SK-N-SH treated with all-trans-retinoic acid at 6 μM for 48 hours (cell line): Measurements from ENCODE around the gene SLC17A9.

Experiments used
- CREB5 ChIP-seq: fragments of 250-450 bp; sonication (Bioruptor Pico); IDR thresholded peaks from 2 replicates; pipeline ENCODE4 v1.5.1; 2020; ENCODE audit warnings: low read depth, mild to moderate bottlenecking, moderate library complexity
- ISL1 ChIP-seq: fragments of 250-450 bp; sonication (Bioruptor Pico); IDR thresholded peaks from 2 replicates; pipeline ENCODE4 v2.1.2; 2022; ENCODE audit warnings: mild to moderate bottlenecking, moderate library complexity
- POU6F1 ChIP-seq: fragments of 250-450 bp; sonication (Bioruptor Pico); IDR thresholded peaks from 2 replicates; pipeline ENCODE4 v1.8.0; 2021; ENCODE audit warnings: low read depth, mild to moderate bottlenecking, moderate library complexity, borderline replicate concordance
- RARB ChIP-seq: fragments of 250-450 bp; sonication (Bioruptor Pico); IDR thresholded peaks from 2 replicates; pipeline ENCODE4 v1.8.0; 2021; ENCODE audit warnings: mild to moderate bottlenecking, moderate library complexity
- TOX ChIP-seq: fragments of 250-450 bp; sonication (Bioruptor Pico); IDR thresholded peaks from 2 replicates; pipeline ENCODE4 v1.8.0; 2021; ENCODE audit warnings: mild to moderate bottlenecking, moderate library complexity, borderline replicate concordance
- ZC3H10 ChIP-seq: fragments of 250-450 bp; sonication (Bioruptor Pico); IDR thresholded peaks from 2 replicates; pipeline ENCODE4 v1.5.1; 2021; ENCODE audit warnings: mild to moderate bottlenecking, moderate library complexity
- ZFP30 ChIP-seq: fragments of 450-650 bp; formaldehyde crosslinking; IDR thresholded peaks from 2 replicates; pipeline ENCODE4 v1.5.0; 2022; ENCODE audit warnings: mild to moderate bottlenecking, moderate library complexity
- TF ChIP-seq, protein P1 (sequence below): fragments of 250-450 bp; sonication (Bioruptor Pico); IDR thresholded peaks from 2 replicates; pipeline ENCODE4 v1.8.0; 2020; ENCODE audit warnings: mild to moderate bottlenecking, moderate library complexity, borderline replicate concordance

DNA sequence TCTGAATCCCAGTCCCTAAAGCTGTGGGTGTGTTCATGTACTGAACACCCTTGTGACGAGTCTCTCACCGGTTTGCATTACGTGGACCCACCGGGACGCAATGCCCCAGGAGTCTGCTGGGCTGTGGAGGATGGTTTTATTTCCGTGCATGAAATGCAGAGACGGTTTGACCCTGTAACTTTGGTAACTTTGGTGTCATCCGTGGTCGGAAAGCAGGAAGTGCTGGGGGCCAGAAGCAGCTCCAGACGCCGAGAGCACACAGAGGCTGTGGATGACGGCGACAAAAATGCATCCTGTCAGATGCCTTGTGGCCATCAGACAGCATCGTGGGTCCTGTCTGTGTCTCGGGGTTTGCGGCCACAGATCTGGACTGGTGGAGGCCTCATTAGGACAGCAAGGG, 47.1 kb downstream of the SLC17A9 start:
- no peak for TF ChIP-seq ZFP30 (CRISPR knock-in tag)
- TF ChIP-seq CREB5 (CRISPR knock-in tag), result no peak
- no peak for TF ChIP-seq RARB (CRISPR knock-in tag)
- TF ChIP-seq, protein P1, sequence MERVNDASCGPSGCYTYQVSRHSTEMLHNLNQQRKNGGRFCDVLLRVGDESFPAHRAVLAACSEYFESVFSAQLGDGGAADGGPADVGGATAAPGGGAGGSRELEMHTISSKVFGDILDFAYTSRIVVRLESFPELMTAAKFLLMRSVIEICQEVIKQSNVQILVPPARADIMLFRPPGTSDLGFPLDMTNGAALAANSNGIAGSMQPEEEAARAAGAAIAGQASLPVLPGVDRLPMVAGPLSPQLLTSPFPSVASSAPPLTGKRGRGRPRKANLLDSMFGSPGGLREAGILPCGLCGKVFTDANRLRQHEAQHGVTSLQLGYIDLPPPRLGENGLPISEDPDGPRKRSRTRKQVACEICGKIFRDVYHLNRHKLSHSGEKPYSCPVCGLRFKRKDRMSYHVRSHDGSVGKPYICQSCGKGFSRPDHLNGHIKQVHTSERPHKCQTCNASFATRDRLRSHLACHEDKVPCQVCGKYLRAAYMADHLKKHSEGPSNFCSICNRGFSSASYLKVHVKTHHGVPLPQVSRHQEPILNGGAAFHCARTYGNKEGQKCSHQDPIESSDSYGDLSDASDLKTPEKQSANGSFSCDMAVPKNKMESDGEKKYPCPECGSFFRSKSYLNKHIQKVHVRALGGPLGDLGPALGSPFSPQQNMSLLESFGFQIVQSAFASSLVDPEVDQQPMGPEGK (CRISPR knock-in tag), result no peak
- TF ChIP-seq ZC3H10 (CRISPR knock-in tag), result no peak
- no peak for TF ChIP-seq ISL1 (CRISPR knock-in tag)
- no peak for TF ChIP-seq TOX (CRISPR knock-in tag)
- no peak for TF ChIP-seq POU6F1
